GM18526 (cell line): ENCODE results near the gene HOMER3.

Experiments used
- POLR2A ChIP-seq: IDR thresholded peaks from 3 replicates; pipeline ENCODE4 v1.6.1; 2011; ENCODE audit not compliant: insufficient read length; ENCODE audit errors: extremely low read depth

HOMER3 gene

GRCh38 chr19:18886972-18887371 is 54.0 kb downstream of the HOMER3 start:
- TF ChIP-seq POLR2A, result no peak

GRCh38 chr19:18883526-18884304 is 57.3 kb downstream of the HOMER3 start:
- TF ChIP-seq POLR2A, result no peak

DNA sequence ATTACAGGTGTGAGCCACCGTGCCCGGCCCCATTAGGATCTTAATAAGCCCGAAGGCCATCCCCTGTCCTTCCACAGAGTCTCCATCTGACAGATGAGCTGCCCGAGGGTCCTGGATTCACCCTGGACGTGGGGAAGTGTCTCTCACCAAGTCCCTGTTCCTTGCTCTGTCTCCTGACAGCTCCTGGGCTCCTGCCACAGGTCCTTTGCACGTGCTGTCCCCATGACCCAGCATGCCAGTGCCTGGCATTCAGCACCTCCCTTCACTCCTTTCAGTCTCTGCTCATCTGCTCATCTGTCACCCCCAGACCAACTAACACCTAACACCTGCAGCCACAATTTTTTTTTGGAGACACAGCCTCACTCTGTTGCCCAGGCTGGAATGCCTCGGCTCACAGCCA is 59.5 kb downstream of the HOMER3 start:
- no peak for TF ChIP-seq POLR2A

GRCh38 chr19:18879579-18880373 is 61.2 kb downstream of the HOMER3 start:
- no peak for TF ChIP-seq POLR2A
